ENCODE measurements around the gene CMTM5. TPM values are rescaled to one million over a fixed set of nuclear protein-coding genes. Genes with fewer than 3 reads are reported as not detected.
"Not testable (repeated sequence)": the region's sequence is repeated elsewhere in the genome, so short reads cannot be mapped to it uniquely, and the experiment has no call there.

Gene CMTM5
- total RNA-seq, 1 donor from 2014 or later, result not detected

DNA sequence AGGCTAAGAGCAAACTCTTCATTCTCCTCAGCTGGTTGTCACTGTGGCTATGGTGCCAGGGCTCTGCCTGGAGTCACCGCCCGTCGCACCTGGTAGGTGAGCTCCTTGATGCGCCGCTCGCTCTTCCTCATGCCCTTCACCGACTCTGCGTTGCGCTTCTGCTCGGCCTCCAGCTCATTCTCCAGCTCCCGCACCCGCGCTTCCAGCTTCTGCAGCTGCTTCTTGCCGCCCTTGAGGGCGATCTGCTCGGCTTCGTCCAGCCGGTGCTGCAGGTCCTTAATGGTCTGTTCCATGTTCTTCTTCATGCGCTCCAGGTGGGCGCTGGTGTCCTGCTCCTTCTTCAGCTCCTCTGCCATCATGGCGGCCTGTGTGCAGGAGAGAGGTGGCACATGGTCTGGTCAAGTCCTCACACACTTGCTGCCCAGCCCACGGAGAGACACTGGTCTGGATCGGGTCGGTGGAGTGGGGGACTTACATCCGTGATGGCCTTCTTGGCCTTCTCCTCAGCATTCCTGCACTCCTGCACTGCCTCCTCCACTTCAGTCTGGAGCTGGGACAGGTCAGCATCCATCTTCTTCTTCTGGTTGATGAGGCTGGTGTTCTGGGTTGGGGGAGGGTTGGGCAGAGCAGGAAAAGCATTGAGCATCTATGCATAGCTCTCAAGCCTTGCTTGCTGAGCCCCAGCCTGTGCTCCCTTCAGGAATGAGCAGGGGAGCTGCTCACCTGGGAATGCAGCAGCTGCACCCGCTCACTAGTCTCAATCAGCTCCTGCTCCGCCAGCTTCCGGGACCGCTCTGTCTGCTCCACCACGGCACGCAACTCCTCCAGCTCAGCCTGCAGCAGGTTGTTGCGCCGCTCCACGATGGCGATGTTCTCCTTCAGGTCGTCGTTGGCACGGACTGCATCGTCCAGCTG lies 38.3 kb downstream of the CMTM5 start:
- no peaks in the 10 kb centered on the region for H3K9me3 ChIP-seq
- H3K27me3 ChIP-seq, result no peaks in the 10 kb centered on the region
- no peak overlapping the region for H3K4me3 ChIP-seq
- no peaks in the 10 kb centered on the region for H3K36me3 ChIP-seq
- H3K27ac ChIP-seq, result no peak overlapping the region
- DNase-seq (ENCODE audit: extremely low spot score in 2 of 2), result no peak
- intact Hi-C loops (cut with DNase I), result no loop called here
- TF ChIP-seq POLR2A (IDR thresholded peaks at IDR 0.05) (no peak), POLR2AphosphoS5 (IDR thresholded peaks at IDR 0.05; ENCODE audit: insufficient read depth in 1 of 2, low read depth in 1 of 2) (no peak)
- TF ChIP-seq, protein P1, sequence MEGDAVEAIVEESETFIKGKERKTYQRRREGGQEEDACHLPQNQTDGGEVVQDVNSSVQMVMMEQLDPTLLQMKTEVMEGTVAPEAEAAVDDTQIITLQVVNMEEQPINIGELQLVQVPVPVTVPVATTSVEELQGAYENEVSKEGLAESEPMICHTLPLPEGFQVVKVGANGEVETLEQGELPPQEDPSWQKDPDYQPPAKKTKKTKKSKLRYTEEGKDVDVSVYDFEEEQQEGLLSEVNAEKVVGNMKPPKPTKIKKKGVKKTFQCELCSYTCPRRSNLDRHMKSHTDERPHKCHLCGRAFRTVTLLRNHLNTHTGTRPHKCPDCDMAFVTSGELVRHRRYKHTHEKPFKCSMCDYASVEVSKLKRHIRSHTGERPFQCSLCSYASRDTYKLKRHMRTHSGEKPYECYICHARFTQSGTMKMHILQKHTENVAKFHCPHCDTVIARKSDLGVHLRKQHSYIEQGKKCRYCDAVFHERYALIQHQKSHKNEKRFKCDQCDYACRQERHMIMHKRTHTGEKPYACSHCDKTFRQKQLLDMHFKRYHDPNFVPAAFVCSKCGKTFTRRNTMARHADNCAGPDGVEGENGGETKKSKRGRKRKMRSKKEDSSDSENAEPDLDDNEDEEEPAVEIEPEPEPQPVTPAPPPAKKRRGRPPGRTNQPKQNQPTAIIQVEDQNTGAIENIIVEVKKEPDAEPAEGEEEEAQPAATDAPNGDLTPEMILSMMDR (IDR thresholded peaks at IDR 0.05), result no peak
- H3K4me1 ChIP-seq, result no peaks in the 10 kb centered on the region

DNA sequence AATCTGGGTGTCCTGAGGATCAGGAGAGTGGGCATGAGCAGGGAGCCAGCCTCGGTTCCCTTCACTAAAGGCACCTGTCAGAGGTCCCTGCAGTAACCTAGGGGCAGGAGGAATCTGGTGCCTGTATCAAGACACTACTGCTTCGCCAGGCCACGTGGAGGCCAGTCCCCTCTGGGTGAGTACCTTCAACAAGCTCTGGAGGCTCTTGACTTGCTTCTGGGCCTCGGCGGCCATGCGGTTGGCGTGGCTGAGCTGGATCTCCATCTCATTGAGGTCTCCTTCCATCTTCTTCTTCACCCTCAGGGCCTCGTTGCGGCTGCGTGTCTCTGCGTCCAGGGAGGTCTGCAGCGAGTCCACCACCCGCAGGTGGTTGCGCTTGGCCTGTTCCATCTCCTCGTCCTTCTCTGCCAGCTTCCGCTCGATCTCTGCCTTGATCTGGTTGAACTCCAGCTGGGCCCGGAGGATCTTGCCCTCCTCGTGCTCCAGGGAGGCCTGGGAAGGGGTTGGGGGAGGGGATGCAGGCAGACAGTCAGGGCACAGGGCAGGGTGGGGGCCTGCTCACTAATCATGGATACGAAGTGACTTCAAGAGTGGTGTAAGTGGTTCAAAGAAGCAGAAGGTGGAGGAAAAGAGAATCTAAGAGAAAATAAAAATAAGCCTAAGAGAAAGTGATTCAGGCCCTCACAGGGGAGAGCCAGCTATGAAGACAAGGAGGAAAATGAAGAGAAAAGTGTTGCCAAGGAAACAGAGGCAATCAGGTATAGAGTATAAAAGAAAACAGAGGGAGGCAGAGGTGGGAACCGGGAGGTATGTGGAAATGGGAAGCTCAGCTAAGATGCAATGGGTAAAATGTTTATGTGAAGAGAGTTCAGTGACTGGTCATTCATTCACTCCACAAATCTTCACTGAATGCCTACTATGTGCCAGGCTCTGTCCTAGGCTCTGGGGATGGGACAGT lies 39.3 kb downstream of the CMTM5 start:
- Histone ChIP-seq H3K4me1 (no peaks in the 10 kb centered on the region), H3K36me3 (no peaks in the 10 kb centered on the region), H3K27ac (no peak overlapping the region), H3K27me3 (no peaks in the 10 kb centered on the region), H3K9me3 (no peaks in the 10 kb centered on the region), H3K4me3 (no peak overlapping the region)
- intact Hi-C loops (cut with DNase I), result no loop called here
- no peak for TF ChIP-seq POLR2A (IDR thresholded peaks at IDR 0.05)
- TF ChIP-seq, protein P1 (IDR thresholded peaks at IDR 0.05), result no peak
- TF ChIP-seq POLR2AphosphoS5 (IDR thresholded peaks at IDR 0.05; ENCODE audit: insufficient read depth in 1 of 2, low read depth in 1 of 2), result no peak
- no peak for DNase-seq (ENCODE audit: extremely low spot score in 2 of 2)

GRCh38 chr14:23416801-23417200 lies 40.0 kb downstream of the CMTM5 start:
- Histone ChIP-seq H3K27me3 (no peaks in the 10 kb centered on the region), H3K4me1 (no peaks in the 10 kb centered on the region), H3K36me3 (no peaks in the 10 kb centered on the region), H3K9me3 (no peaks in the 10 kb centered on the region), H3K4me3 (no peak overlapping the region), H3K27ac (no peak overlapping the region)
- DNase-seq (ENCODE audit: extremely low spot score in 2 of 2), result no peak
- TF ChIP-seq, protein P1 (IDR thresholded peaks at IDR 0.05), result no peak
- TF ChIP-seq POLR2A (IDR thresholded peaks at IDR 0.05), result no peak
- no peak for TF ChIP-seq POLR2AphosphoS5 (IDR thresholded peaks at IDR 0.05; ENCODE audit: insufficient read depth in 1 of 2, low read depth in 1 of 2)
- intact Hi-C loops (cut with DNase I), result no loop called here

- DNase-seq (ENCODE audit: extremely low spot score in 2 of 2); H3K27ac ChIP-seq; H3K9me3 ChIP-seq; H3K4me1 ChIP-seq; H3K27me3 ChIP-seq; H3K4me3 ChIP-seq; H3K36me3 ChIP-seq; intact Hi-C loops (cut with DNase I): not testable (repeated sequence)
Observed at GRCh38 chr14:23417269-23417668, 40.4 kb downstream of the CMTM5 start.

DNA sequence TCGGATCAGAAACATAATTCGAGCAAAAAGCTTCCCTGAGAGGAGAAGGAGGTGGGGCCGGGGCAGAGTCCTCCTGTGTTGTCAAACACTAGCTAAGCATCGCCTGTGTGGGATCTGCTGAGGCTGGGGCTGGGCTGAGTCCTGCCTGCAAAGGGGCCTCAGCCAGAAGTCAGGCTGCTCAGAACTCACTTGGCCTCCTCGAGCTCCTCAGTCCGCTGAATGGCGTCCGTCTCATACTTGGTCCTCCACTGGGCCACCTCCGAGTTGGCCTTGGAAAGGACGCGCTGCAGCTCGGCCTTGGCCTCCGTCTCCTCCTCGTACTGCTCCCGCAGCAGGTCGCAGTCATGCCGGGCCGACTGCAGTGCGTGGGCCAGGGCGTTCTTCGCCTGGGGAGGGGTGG lies 41.2 kb downstream of the CMTM5 start:
- H3K27ac ChIP-seq, result no peak overlapping the region
- no peaks in the 10 kb centered on the region for H3K27me3 ChIP-seq
- H3K36me3 ChIP-seq, result no peaks in the 10 kb centered on the region
- no peak for DNase-seq (ENCODE audit: extremely low spot score in 2 of 2)
- no peaks in the 10 kb centered on the region for H3K9me3 ChIP-seq
- TF ChIP-seq POLR2AphosphoS5 (IDR thresholded peaks at IDR 0.05; ENCODE audit: insufficient read depth in 1 of 2, low read depth in 1 of 2), result no peak
- TF ChIP-seq, protein P1 (IDR thresholded peaks at IDR 0.05), result no peak
- no peaks in the 10 kb centered on the region for H3K4me1 ChIP-seq
- intact Hi-C loops (cut with DNase I), result no loop called here
- no peak overlapping the region for H3K4me3 ChIP-seq

- H3K36me3 ChIP-seq; H3K27ac ChIP-seq; H3K4me1 ChIP-seq; H3K9me3 ChIP-seq; intact Hi-C loops (cut with DNase I); H3K4me3 ChIP-seq; H3K27me3 ChIP-seq; DNase-seq (ENCODE audit: extremely low spot score in 2 of 2): not testable (repeated sequence)
Observed at GRCh38 chr14:23419646-23420045, 42.8 kb downstream of the CMTM5 start.
